Stimulated activated CD8-positive, alpha-beta memory T cell treated with anti-CD3 and anti-CD28 coated beads, Interleukin-12 subunit alpha, Interleukin-12 subunit beta, amount 100 ng/mL, for 24 hours (primary cell): ENCODE results near the gene TRPV6.

ENCODE experiments used
- DNase-seq: peaks from one replicate; pipeline ENCODE4 v3.0.0-alpha.2; 2020; ENCODE audit errors: extremely low read depth

The TRPV6 gene

DNA sequence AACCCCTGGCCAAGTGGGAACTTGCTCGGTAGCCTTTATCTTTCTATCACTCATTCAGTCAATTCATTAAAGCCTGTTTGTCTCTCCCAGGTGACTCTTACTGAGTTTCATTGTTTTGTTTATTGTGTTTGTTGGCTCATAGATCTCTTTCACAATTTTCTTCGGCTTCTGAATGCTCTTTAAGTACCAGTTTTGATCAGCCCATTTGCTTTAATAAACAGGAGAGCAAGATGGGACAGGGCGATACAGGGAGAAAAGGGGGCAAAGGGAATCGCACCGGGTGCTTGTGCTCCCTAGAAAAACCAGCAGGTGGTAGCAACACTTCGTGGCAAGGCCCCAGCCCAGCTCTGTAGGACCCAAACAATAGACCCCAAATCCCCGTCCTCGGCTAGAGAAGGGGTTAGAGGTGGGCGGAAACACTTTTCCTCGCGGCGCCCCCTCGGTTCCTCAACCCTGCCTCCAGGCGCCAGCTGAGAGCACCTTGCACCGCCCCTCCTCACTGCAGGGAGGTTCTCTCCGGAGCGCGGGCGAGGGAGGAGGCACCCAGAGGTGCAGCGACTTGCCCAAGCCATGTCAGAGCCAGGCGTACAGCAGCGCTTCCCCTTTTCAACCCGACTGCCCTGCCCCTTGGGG lies 31.7 kb downstream of the TRPV6 start:
- DNase-seq = no peak

DNA sequence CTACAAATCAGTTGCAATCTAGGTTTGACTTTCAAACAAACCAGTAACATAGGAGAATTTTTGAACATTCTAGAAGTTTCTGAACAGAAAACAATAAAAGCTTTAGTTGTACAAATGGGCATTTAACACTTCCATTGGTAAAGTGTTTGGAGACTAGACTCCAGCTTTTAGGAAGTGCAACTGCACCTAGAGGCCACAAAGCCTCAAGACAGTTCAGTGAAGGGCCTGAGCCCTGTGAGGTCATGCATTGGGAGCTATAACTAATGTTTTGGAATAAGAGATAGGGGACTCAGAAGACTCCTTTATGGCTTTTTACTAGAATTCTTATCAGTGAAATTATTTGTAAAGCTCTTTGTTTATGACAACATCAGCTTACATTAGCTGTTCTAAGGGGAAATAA lies 33.6 kb downstream of the TRPV6 start:
- DNase-seq = no peak

DNA sequence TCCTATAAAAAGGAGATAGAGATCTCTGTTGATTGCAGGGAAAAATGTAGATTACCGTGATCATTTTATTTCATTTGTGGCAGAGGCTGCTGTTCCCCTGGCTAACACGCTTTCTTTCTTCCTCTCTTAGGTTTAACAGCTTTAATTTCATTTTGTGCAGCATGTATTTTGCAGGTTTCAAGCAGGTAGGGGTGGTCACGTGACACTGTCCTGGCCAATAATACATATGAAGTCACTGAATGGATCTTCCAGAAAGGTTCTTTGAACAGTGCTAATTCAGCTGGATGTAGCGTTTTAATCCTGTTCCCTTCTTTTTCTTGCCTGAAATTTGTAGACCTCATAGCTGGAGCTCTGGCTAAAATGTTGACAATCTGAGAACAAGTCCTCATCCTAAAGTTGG lies 34.3 kb downstream of the TRPV6 start:
- DNase-seq = no peak

GRCh38 chr7:142847353-142847752 lies 38.2 kb downstream of the TRPV6 start:
- no peak for DNase-seq

DNA sequence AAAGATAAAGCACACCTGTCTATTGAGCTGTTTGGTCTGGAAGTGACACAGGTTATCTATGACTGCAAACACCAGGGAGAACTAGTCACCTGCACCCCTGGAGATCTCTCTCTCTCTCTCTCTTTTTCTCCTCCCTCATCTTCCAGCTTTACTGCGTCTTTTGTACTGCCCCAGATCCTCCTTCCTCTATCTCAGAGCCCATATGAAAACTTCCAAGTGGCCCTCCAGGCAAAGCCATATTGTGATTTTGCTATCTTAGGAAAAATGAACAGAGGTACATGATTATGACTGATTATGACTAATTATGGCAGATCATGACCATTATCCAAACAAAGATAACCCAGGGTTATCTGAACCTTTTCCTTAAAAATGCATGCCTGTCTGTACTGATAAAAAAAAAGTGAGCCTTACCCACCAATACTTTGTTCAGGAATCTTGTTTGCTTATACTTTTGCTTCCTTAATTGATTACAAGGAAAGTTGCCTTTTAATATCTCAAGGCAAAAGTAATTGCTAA lies 43.2 kb downstream of the TRPV6 start:
- DNase-seq = no peak

DNA sequence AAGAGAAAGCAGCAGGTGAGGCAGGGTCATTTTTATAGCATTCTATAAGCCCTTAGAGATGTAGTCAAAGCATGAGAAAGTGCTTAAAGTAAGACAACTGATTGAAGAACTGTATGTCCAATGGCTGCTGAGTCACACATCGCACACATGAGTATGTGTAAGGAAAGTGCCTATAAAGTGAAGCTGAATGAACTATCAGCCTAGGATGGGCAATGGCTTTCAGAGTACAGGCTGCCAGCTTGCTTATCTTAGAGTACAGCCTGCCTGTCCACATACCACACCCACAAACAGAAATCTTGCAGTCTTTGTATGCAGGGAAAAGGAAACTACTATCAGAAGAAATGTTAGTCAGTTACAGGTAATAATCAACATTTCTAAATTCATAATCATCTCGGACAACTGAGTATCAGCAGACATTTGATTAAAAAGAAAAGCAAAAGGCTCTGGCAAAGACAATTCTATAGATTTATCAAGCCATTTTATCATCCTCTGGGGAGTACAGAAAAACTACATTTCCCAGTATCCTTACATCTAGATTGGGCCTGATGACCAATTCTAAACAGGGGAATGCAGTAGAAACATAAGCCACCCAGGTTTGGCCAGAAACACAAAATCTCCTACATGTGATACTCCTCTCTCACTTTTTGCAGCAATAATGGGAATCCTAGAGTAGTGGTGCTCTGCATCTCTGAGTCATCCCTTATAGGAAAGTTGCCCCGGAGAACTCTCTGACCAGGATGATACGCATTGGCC lies 46.9 kb downstream of the TRPV6 start:
- DNase-seq = no peak

DNA sequence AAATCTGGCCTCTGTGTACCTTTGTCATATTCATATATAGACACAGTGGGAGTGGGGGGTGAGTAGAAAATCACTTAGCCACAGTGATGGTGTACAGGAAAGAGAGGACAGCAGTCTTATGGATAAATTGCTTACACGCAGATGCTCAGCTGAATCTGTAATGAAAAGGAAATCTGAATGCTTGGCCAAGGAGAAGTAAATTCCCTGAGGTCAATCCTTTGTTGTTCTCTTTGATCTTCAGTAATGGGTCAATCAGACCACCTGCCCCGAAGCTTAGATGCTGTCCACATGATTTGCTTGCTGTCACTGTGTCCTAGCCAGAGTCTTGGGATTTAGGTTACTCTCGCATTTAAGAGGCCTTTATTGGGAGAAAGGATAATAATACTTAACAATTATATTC lies 49.1 kb downstream of the TRPV6 start:
- no peak for DNase-seq

GRCh38 chr7:142835487-142835886 lies 50.1 kb downstream of the TRPV6 start:
- no peak for DNase-seq

DNA sequence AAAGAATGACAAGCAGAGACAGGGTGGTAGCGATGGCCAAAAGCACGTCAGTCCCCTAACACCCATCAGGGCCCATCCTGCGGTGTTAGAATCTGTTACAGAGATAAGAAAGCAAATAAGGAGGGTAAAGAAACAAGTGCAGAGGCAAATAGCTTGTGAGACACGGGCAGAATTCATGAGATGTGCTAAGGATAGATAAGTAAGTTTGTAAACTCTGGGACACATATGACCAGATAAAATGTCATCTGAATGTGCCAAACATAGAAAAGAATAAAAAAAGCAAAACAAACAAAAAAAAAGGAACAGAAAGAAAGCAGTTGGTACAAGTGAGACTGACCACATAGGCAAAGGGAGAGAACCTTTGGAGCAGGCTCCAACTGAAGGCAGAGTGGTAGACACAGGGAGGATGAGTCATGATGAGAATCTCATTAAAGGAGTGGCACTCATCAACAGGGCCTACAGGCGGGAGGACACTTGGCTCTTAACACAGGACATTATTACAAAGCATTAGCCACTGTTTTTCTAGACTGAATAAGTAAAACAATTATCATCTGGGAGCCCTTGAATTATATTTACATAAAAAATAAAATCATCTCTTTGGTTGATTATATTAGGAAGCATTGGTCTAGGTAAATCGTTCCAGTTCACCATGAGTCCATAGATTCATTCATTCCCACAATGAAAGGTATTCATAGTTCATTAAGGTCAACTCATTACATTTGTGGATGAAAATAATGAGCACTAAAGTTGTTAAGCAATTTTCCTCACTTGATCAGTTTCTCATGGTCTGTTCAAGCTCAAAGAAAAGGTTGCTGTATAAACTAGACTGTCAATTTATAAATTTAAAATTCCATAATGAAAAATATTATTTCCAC lies 52.1 kb downstream of the TRPV6 start:
- no peak for DNase-seq

- no peak for DNase-seq
Measured at GRCh38 chr7:142832417-142832816, 53.1 kb downstream of the TRPV6 start.

GRCh38 chr7:142827951-142828500 lies 57.5 kb downstream of the TRPV6 start:
- no peak for DNase-seq

GRCh38 chr7:142822714-142823113 lies 62.8 kb downstream of the TRPV6 start:
- DNase-seq = no peak
